Endothelial cell of umbilical vein (primary cell): ENCODE data around the gene WAC. TPM values are rescaled to one million over a fixed set of nuclear protein-coding genes. Genes with fewer than 3 reads are reported as not detected.

ENCODE experiments used
- BruUV-seq: library from RNA; stranded (reverse); fragments of 400-500 nt; replicated peaks from 2 replicates; lab custom pipeline; 2021; lab: Mats Ljungman, UMichigan
- CTCF ChIA-PET: fragments of 300-600, 350-600 bp; sonication (Branson Sonifier 250); formaldehyde crosslinking; loops from one replicate; lab custom pipeline; 2021; ENCODE audit warnings: antibody characterized with exemption, inconsistent platforms; lab: Charles Lee
- POLR2A ChIA-PET: fragments of 300-600, 350-600 bp; sonication (Branson Sonifier 250); formaldehyde crosslinking; loops from one replicate; lab custom pipeline; 2021; ENCODE audit warnings: antibody characterized with exemption, inconsistent platforms; lab: Charles Lee
- DNase-seq: peaks from one replicate; pipeline ENCODE4 v3.0.0-alpha.2; 2011; ENCODE audit warnings: low read depth, low spot score
- FAIRE-seq: peaks from 2 replicates; lab custom pipeline; 2011; peaks lifted over from hg19 to GRCh38; lab: Jason Lieb, UNC
- H2AFZ ChIP-seq: 2 replicates; pipeline ENCODE4 v1.6.0; 2012; ENCODE audit warnings: low read depth, low read length, control low read depth, inconsistent platforms
- H3K27ac ChIP-seq: 2 replicates; pipeline ENCODE4 v1.5.1; 2011; ENCODE audit warnings: low read depth, mild to moderate bottlenecking, control low read depth, low read length, moderate library complexity; ENCODE audit not compliant: insufficient read depth
- H3K27me3 ChIP-seq, 2 experiments: 2 replicates each; pipeline versions ENCODE4 v1.6.0 to v1.6.1; 2011; ENCODE audit warnings: low read length in 2 of 2, mixed read lengths in 1 of 2; ENCODE audit not compliant: control insufficient read depth in 2 of 2, insufficient read depth in 2 of 2
- H3K36me3 ChIP-seq, 2 experiments: 2 replicates in 1 of 2; 3 replicates in 1 of 2; pipeline ENCODE4 v1.5.1; 2011; ENCODE audit warnings: low read length in 2 of 2, mild to moderate bottlenecking in 1 of 2, moderate library complexity in 1 of 2; ENCODE audit not compliant: control insufficient read depth in 2 of 2, insufficient read depth in 2 of 2; ENCODE audit errors: extremely low read depth in 1 of 2
- H3K4me1 ChIP-seq: 3 replicates; pipeline ENCODE4 v1.5.1; 2011; ENCODE audit warnings: mild to moderate bottlenecking, low read length; ENCODE audit not compliant: control insufficient read depth, insufficient read depth; ENCODE audit errors: extremely low read depth
- H3K4me2 ChIP-seq: 2 replicates; pipeline ENCODE4 v1.6.1; 2011; ENCODE audit warnings: low read length, control low read depth, mixed read lengths; ENCODE audit not compliant: insufficient read depth
- H3K4me3 ChIP-seq, 3 experiments: fragments of 200-600 bp in 1 of 3; sonication (generic), shearing (Covaris generic) in 1 of 3; replicated peaks in 1 of 3; 2 replicates each; pipeline ENCODE4 v1.5.1; 2011 to 2016; ENCODE audit warnings: control low read depth in 3 of 3, low read length in 3 of 3, mild to moderate bottlenecking in 2 of 3, inconsistent platforms in 1 of 3, low read depth in 1 of 3, moderate library complexity in 1 of 3; ENCODE audit not compliant: insufficient read depth in 1 of 3
- H3K79me2 ChIP-seq: 2 replicates; pipeline ENCODE4 v1.6.0; 2012; ENCODE audit warnings: low read length, inconsistent platforms; ENCODE audit not compliant: control insufficient read depth, insufficient read depth
- H3K9ac ChIP-seq: replicated peaks from 2 replicates; pipeline ENCODE3; 2011; ENCODE audit warnings: low read length, control low read depth; ENCODE audit not compliant: insufficient read depth; ENCODE audit errors: extremely low read depth
- H3K9me1 ChIP-seq: replicated peaks from 3 replicates; pipeline ENCODE4 v1.6.0; 2011; ENCODE audit warnings: mild to moderate bottlenecking, low read length; ENCODE audit not compliant: control insufficient read depth, insufficient read depth; ENCODE audit errors: extremely low read depth
- H3K9me3 ChIP-seq: replicated peaks from 2 replicates; pipeline ENCODE4 v1.5.1; 2012; ENCODE audit warnings: low read length, inconsistent platforms; ENCODE audit not compliant: control insufficient read depth, insufficient read depth
- H4K20me1 ChIP-seq: replicated peaks from 2 replicates; pipeline ENCODE3; 2011; ENCODE audit warnings: mild to moderate bottlenecking, low read length; ENCODE audit not compliant: control insufficient read depth, insufficient read depth; ENCODE audit errors: extremely low read depth
- CTCF ChIP-seq, 2 donors: IDR thresholded peaks; 1 replicate in 1 of 2; 2 replicates in 1 of 2; pipeline ENCODE4 v1.5.1; 2011; ENCODE audit warnings: low read length in 2 of 2, mild to moderate bottlenecking in 2 of 2, moderate library complexity in 2 of 2, control low read depth in 1 of 2, inconsistent platforms in 1 of 2, low read depth in 1 of 2; ENCODE audit not compliant: insufficient read depth in 1 of 2; ENCODE audit errors: extremely low read depth in 1 of 2
- EZH2 ChIP-seq: IDR thresholded peaks from 2 replicates; pipeline ENCODE4 v1.6.1; 2012; ENCODE audit warnings: borderline replicate concordance, low read depth, mild to moderate bottlenecking, moderate library complexity, low read length, inconsistent platforms; ENCODE audit not compliant: severe bottlenecking
- FOS ChIP-seq: IDR thresholded peaks from 2 replicates; pipeline ENCODE4 v1.6.1; 2011; ENCODE audit warnings: mild to moderate bottlenecking, low read length, moderate library complexity, borderline replicate concordance; ENCODE audit not compliant: insufficient read depth
- GATA2 ChIP-seq: IDR thresholded peaks from 2 replicates; pipeline ENCODE4 v1.7.0; 2011; ENCODE audit warnings: low read depth, mild to moderate bottlenecking, moderate library complexity, mixed read lengths, low read length; ENCODE audit not compliant: insufficient read length, insufficient read depth
- JUN ChIP-seq: IDR thresholded peaks from 2 replicates; pipeline ENCODE4 v1.6.1; 2011; ENCODE audit warnings: borderline replicate concordance, low read depth; ENCODE audit not compliant: insufficient read length, insufficient read depth
- MYC ChIP-seq: IDR thresholded peaks from one replicate; pipeline ENCODE4 v1.6.1; 2011; ENCODE audit warnings: mild to moderate bottlenecking, low read depth, low read length
- POLR2A ChIP-seq: IDR thresholded peaks from 2 replicates; pipeline ENCODE4 v1.6.1; 2012; ENCODE audit warnings: low read depth, mild to moderate bottlenecking, control low read depth, low read length
- POLR2AphosphoS5 ChIP-seq: IDR thresholded peaks from 2 replicates; pipeline ENCODE4 v1.6.1; 2012; ENCODE audit warnings: low read depth, mild to moderate bottlenecking, control low read depth, low read length, moderate library complexity; ENCODE audit not compliant: insufficient read depth
- dilution Hi-C: fragments of 300-500 bp; cut with MboI; formaldehyde crosslinking; loops from one replicate; pipeline ENCODE4 v1.15.0; 2019; ENCODE audit warnings: low sequenced_read_pairs; ENCODE audit not compliant: extremely low pct_ligation_motif_present
- intact Hi-C: fragments of 100-400 bp; cut with micrococcal nuclease; formaldehyde crosslinking; loops from one replicate; pipeline ENCODE4 v1.10.0; 2022
- polyA plus RNA-seq, 4 experiments: library from polyadenylated mRNA; depleted of rRNA in 3 of 4; stranded (reverse) in 3 of 4; unstranded in 1 of 4; fragments of >200 nt; gene quantifications; 2 replicates each; pipeline versions ENCODE4 v1.2.1 to v1.2.3, GENCODE V29; 2011 to 2012; ENCODE audit warnings: missing spikeins in 1 of 4
- total RNA-seq: library from RNA; stranded (reverse); gene quantifications from 2 replicates; pipeline ENCODE4 v1.2.3, GENCODE V29; 2021
- TF ChIP-seq, protein P1 (sequence below): IDR thresholded peaks from 2 replicates; pipeline ENCODE4 v1.6.1; 2011; ENCODE audit not compliant: insufficient read depth, insufficient read length

The WAC gene
- total and polyA plus RNA-seq, 2 donors (not counting 3 experiments of a cell fraction or from before 2014, with no cell fraction given), result 49.2 to 101 TPM

DNA sequence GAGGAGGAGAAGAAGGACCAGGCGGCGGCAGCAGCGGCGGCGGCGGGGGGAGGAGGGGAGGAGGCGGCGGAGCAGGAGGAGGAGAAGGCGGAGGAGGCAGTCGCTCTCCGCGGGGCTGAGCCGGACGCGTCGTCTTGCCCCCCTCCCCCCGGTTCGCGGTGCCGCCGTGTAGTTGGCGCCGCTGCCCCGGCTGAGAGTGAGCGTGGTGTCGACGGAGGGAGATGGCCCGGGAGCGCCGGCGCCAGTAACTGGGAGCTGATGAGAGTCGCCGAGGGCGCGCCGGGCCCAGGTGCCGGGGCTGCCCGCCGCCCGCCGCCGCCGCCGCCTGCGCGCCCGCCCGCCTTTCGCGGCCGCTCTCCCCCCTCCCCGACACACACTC, 257 bp downstream of the WAC start:
- Histone ChIP-seq H3K4me3 (peak overlapping the region; percentile 25 to 94 (median 61)), H3K79me2 (peaks cover 65% of the 10 kb centered on the region), H3K4me1 (peaks cover 19% of the 10 kb centered on the region), H3K9me1 (no peaks in the 10 kb centered on the region), H2AFZ (peak overlapping the region; percentile 44), H3K4me2 (no peak overlapping the region), H3K27me3 (no peaks in the 10 kb centered on the region), H3K27ac (peak overlapping the region; percentile 89), H3K36me3 (peaks cover 6 to 22% of the 10 kb centered on the region in 2 experiments), H4K20me1 (peaks cover 7% of the 10 kb centered on the region), H3K9me3 (no peaks in the 10 kb centered on the region), H3K9ac (peak overlapping the region; percentile 99)
- no TSS peak for BruUV-seq
- POLR2A ChIA-PET, result interaction anchor here (0.6 kb wide), 1 partner anchor 769 kb away, joined by 3 read pairs; no protein-coding TSS in a partner anchor
- DNase-seq (no peak), FAIRE-seq (no peak)
- CTCF ChIA-PET, result interaction anchor here (0.6 to 1.0 kb wide), 3 partner anchors 16 to 148 kb away, joined by 3 read pairs; no protein-coding TSS in a partner anchor
- no peak for TF ChIP-seq POLR2A
- TF ChIP-seq, protein P1, sequence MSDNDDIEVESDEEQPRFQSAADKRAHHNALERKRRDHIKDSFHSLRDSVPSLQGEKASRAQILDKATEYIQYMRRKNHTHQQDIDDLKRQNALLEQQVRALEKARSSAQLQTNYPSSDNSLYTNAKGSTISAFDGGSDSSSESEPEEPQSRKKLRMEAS, result no peak
- TF ChIP-seq EZH2, result no peak
- no peak for TF ChIP-seq FOS
- no peak for TF ChIP-seq GATA2
- TF ChIP-seq MYC, result no peak
- no peak for TF ChIP-seq POLR2AphosphoS5
- TF ChIP-seq JUN, result no peak
- no peak for TF ChIP-seq CTCF (IDR thresholded peaks at IDR 0.05; ENCODE audit: extremely low read depth in 1 of 2, insufficient read depth in 1 of 2, low read depth in 1 of 2, low read length in 2 of 2)
- intact Hi-C loops (loop anchor here (2.0 kb wide), 1 partner anchor 146 kb away; no protein-coding TSS in a partner anchor), dilution Hi-C loops (no loop called here)
